Mucosa of stomach (tissue), 1 donor: ENCODE data around the gene TSPEAR.
"Not testable (repeated sequence)": the region's sequence is repeated elsewhere in the genome, so short reads cannot be mapped to it uniquely, and the experiment has no call there.

Source experiments
- H3K27me3 ChIP-seq: one replicate; pipeline ENCODE4 v1.7.0; 2013; ENCODE audit warnings: mild to moderate bottlenecking, low read length; ENCODE audit not compliant: control insufficient read depth, insufficient read depth
- H3K36me3 ChIP-seq: one replicate; pipeline ENCODE4 v1.7.0; 2013; ENCODE audit warnings: low read length; ENCODE audit not compliant: control insufficient read depth, insufficient read depth
- H3K4me1 ChIP-seq: one replicate; pipeline ENCODE4 v1.7.0; 2013; ENCODE audit warnings: mild to moderate bottlenecking, low read length; ENCODE audit not compliant: control insufficient read depth, insufficient read depth
- H3K4me3 ChIP-seq: one replicate; pipeline ENCODE4 v1.7.0; 2013; ENCODE audit warnings: low read length
- H3K9ac ChIP-seq: one replicate; pipeline ENCODE4 v1.7.0; 2013; ENCODE audit warnings: mild to moderate bottlenecking, low read length, moderate library complexity
- H3K9me3 ChIP-seq: one replicate; pipeline ENCODE4 v1.7.0; 2013; ENCODE audit warnings: mild to moderate bottlenecking, low read length, moderate library complexity; ENCODE audit not compliant: control insufficient read depth
- donor health status: Pancreatic carcinoma.

TSPEAR gene

DNA sequence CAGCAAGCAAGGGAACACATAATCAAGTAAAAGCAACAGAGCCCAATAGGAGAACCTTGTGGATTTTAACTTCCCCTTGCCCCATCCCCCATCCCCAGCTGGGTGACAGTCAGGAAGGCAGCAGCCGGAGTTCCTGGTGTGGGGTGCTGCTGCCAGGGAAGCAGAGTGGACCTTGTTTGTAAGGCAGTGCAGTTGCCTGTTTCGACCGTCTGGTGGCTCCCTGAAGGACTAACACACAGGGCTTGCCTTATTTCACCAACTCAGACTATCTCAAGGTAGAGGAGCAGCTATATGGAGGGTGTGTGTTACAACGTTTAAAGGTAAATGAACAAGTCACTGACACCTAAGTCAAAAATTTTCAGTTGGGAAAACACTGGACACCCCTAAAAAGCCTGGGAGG is 92.9 kb downstream of the TSPEAR start:
- Histone ChIP-seq H3K9ac (no peak overlapping the region), H3K4me1 (no peaks in the 10 kb centered on the region), H3K27me3 (no peaks in the 10 kb centered on the region), H3K9me3 (no peaks in the 10 kb centered on the region), H3K36me3 (no peaks in the 10 kb centered on the region), H3K4me3 (no peak overlapping the region)

GRCh38 chr21:44617071-44617501 is 94.3 kb downstream of the TSPEAR start:
- Histone ChIP-seq H3K4me3 (no peak overlapping the region), H3K9me3 (no peaks in the 10 kb centered on the region), H3K36me3 (no peaks in the 10 kb centered on the region), H3K9ac (no peak overlapping the region), H3K4me1 (no peaks in the 10 kb centered on the region), H3K27me3 (no peaks in the 10 kb centered on the region)

DNA sequence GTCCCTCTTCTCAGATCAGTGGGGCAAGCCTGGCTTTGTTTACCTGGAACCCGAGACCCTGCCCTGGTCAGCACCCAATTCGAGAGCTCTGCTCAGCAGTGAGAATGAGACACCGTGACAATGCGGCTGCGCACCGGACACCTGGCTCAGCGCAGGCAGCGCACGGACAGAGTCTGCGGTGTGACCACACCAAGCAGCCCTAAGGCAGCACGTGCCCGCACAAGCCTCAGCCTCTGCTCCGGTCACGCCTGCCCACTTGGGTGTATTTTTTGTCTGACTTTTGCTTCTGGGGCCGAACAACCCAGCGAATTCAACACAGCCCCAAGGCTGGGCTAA is 94.8 kb downstream of the TSPEAR start:
- Histone ChIP-seq H3K4me3 (no peak overlapping the region), H3K36me3 (no peaks in the 10 kb centered on the region), H3K9ac (no peak overlapping the region), H3K27me3 (no peaks in the 10 kb centered on the region), H3K4me1 (no peaks in the 10 kb centered on the region), H3K9me3 (no peaks in the 10 kb centered on the region)

- Histone ChIP-seq H3K9ac (no peak overlapping the region), H3K4me3 (no peak overlapping the region), H3K27me3 (no peaks in the 10 kb centered on the region), H3K36me3 (no peaks in the 10 kb centered on the region), H3K9me3 (no peaks in the 10 kb centered on the region), H3K4me1 (no peaks in the 10 kb centered on the region)
Measured at GRCh38 chr21:44615911-44616590, 95.3 kb downstream of the TSPEAR start.

DNA sequence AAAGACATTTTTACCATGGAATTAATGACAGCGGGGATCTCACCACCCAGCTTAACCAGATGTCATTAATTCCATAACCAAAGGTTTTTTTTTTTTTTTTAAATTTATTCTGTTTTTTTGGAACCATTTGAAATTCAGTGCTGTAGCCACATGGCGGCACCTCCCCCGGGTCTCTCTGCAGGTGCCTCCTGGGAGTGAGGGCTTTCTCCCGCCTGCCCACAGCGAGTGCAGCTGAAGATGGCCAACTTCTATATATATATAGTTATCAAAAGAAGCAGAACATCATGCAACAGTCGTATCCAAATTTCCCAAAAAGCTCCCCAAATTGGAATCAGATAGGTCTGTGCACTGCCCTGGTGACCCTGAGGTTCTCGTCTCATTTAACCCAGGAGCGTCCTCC is 95.9 kb downstream of the TSPEAR start:
- H3K4me3 ChIP-seq, result no peak overlapping the region
- no peaks in the 10 kb centered on the region for H3K9me3 ChIP-seq
- no peaks in the 10 kb centered on the region for H3K4me1 ChIP-seq
- H3K27me3 ChIP-seq, result no peaks in the 10 kb centered on the region
- H3K9ac ChIP-seq, result no peak overlapping the region
- no peaks in the 10 kb centered on the region for H3K36me3 ChIP-seq

- no peaks in the 10 kb centered on the region for H3K27me3 ChIP-seq
- no peaks in the 10 kb centered on the region for H3K4me1 ChIP-seq
- no peak overlapping the region for H3K9ac ChIP-seq
- no peaks in the 10 kb centered on the region for H3K36me3 ChIP-seq
- no peak overlapping the region for H3K4me3 ChIP-seq
- no peaks in the 10 kb centered on the region for H3K9me3 ChIP-seq
Measured at GRCh38 chr21:44614961-44615391, 96.4 kb downstream of the TSPEAR start.

- H3K27me3 ChIP-seq, result no peaks in the 10 kb centered on the region
Measured at GRCh38 chr21:44614161-44614631, 97.2 kb downstream of the TSPEAR start.

GRCh38 chr21:44613386-44614155 is 97.8 kb downstream of the TSPEAR start:
- Histone ChIP-seq H3K4me1 (no peaks in the 10 kb centered on the region), H3K27me3 (no peaks in the 10 kb centered on the region), H3K4me3 (no peak overlapping the region), H3K9ac (no peak overlapping the region), H3K36me3 (no peaks in the 10 kb centered on the region), H3K9me3 (no peaks in the 10 kb centered on the region)

More at GRCh38 chr21:44614161-44614631, 97.2 kb downstream of the TSPEAR start:
- Histone ChIP-seq H3K4me1 (no peaks in the 10 kb centered on the region), H3K4me3 (no peak overlapping the region), H3K36me3 (no peaks in the 10 kb centered on the region), H3K9ac (no peak overlapping the region), H3K9me3 (no peaks in the 10 kb centered on the region)

DNA sequence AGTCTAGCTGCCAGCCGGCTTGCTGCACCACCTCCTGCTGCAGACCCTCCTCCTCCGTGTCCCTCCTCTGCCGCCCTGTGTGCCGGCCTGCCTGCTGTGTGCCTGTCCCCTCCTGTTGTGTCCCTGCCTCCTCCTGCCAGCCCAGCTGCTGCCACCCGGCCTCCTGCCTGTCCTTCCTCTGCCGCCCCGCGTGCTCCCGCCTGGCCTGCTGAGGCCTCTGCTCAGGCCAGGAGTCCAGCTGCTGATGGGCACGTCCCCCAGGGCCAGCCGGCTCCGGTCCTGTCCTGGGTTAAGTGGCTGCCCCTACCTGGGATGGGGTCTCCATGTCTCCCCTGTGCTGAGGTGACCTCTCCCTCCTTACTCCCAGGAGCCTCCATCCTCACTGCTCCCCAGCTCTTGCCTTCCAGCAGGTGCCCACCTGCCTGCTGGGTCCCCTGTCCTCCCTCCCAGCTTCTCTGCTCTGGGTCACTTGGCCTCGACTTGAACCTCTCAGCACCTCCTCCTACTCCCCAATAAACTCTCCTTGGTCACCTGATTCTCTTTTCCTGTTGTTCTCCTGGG is 98.6 kb downstream of the TSPEAR start:
- Histone ChIP-seq H3K4me1 (no peaks in the 10 kb centered on the region), H3K9ac (no peak overlapping the region), H3K9me3 (no peaks in the 10 kb centered on the region), H3K4me3 (no peak overlapping the region), H3K36me3 (no peaks in the 10 kb centered on the region), H3K27me3 (no peaks in the 10 kb centered on the region)

GRCh38 chr21:44612029-44612486 is 99.3 kb downstream of the TSPEAR start, which contains the start of gene KRTAP10-8:
Gene KRTAP10-8 (plus strand): TSS chr21:44612079. CDS start chr21:44612101, 22 bp downstream.
- H3K9ac ChIP-seq, result no peak within 1 kb of the TSS
- H3K4me3 ChIP-seq, result no peak within 1 kb of the TSS
- no peaks in the 10 kb centered on the region for H3K27me3 ChIP-seq
- H3K4me1 ChIP-seq, result no peaks in the 10 kb centered on the region
- no peaks in the 10 kb centered on the region for H3K36me3 ChIP-seq
- H3K9me3 ChIP-seq, result no peaks in the 10 kb centered on the region

DNA sequence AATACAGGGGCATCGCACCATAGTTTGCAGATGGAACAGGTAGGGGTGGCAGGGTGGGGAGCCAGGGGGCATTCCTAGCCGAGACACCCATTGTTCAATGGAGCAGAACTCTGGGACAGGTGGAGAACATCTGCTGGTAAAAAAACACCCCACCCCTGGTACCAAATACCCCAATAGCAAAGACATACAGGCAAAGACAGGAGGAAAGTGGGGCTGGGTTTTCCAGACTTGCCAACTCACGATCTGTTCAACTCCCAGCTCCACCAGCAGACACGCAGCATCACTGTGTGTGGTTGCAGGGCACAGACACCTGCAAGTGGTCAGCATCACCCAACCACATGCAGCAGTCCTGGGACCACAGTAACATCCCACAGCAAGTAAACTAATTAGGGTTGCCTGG is 99.8 kb downstream of the TSPEAR start:
- Histone ChIP-seq H3K9ac (no peak overlapping the region), H3K4me1 (no peaks in the 10 kb centered on the region), H3K36me3 (no peaks in the 10 kb centered on the region), H3K4me3 (no peak overlapping the region), H3K27me3 (no peaks in the 10 kb centered on the region), H3K9me3 (no peaks in the 10 kb centered on the region)

DNA sequence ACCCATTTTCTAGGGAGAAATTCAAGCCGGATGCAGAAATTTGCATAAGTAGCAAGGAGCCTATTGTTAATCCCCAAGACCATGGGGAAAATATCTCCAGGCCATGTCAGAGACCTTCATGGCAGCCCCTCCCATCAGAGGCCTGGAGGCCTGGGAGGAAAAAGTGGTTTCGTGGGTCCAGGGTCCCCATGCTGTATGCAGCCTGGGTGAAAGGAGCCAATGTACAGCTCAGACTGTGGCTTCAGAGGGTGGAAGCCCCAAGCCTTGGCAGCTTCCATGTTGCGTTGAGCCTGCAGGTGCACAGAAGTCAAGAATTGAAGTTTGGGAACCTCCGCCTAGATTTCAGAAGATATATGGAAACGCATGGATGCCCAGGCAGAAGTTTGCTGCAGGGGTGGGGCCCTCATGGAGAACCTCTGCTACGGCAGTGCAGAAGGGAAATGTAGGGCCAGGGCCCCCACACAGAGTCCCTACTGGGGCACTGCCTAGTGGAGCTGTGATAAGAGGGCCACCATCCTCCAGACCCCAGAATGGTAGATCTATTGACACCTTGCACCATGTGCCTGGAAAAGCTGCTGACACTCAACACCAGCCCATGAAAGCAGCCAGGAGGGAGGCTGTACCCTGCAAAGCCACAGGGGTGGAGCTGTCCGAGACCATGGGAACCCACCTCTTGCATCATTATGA is 101.1 kb downstream of the TSPEAR start:
- not testable (repeated sequence) for H3K9ac ChIP-seq, H3K9me3 ChIP-seq, H3K4me1 ChIP-seq, H3K36me3 ChIP-seq, H3K4me3 ChIP-seq, H3K27me3 ChIP-seq
